DOHH2 (cell line): ENCODE results near the gene SURF2.

Experiments used
- EZH2phosphoT487 ChIP-seq: fragments of 200-600 bp; sonication (generic); IDR thresholded peaks from 2 replicates; pipeline ENCODE4 v1.6.1; 2017; ENCODE audit warnings: borderline replicate concordance, mild to moderate bottlenecking, antibody characterized with exemption, low read length, moderate library complexity, mixed read lengths
- TF ChIP-seq, protein P1 (sequence below): fragments of 200-600 bp; sonication (generic); IDR thresholded peaks from one replicate; pipeline ENCODE4 v1.5.1; 2014; ENCODE audit warnings: antibody characterized with exemption, mild to moderate bottlenecking, low read depth, low read length; ENCODE audit not compliant: poor library complexity, severe bottlenecking

GRCh38 chr9:133323211-133323610 lies 33.1 kb upstream of the SURF2 start:
- TF ChIP-seq, protein P1, sequence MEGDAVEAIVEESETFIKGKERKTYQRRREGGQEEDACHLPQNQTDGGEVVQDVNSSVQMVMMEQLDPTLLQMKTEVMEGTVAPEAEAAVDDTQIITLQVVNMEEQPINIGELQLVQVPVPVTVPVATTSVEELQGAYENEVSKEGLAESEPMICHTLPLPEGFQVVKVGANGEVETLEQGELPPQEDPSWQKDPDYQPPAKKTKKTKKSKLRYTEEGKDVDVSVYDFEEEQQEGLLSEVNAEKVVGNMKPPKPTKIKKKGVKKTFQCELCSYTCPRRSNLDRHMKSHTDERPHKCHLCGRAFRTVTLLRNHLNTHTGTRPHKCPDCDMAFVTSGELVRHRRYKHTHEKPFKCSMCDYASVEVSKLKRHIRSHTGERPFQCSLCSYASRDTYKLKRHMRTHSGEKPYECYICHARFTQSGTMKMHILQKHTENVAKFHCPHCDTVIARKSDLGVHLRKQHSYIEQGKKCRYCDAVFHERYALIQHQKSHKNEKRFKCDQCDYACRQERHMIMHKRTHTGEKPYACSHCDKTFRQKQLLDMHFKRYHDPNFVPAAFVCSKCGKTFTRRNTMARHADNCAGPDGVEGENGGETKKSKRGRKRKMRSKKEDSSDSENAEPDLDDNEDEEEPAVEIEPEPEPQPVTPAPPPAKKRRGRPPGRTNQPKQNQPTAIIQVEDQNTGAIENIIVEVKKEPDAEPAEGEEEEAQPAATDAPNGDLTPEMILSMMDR = no peak
- TF ChIP-seq EZH2phosphoT487 = no peak
